Measurements from ENCODE around the gene LAMTOR4. TPM values are rescaled to one million over a fixed set of nuclear protein-coding genes. Genes with fewer than 3 reads are reported as not detected.

LAMTOR4 gene
- total and polyA plus RNA-seq, 2 experiments from 2014 or later = 49.4 to 92.2 TPM

GRCh38 chr7:100124301-100125230, 24.2 kb upstream of the LAMTOR4 start:
- H3K9me2 ChIP-seq (ENCODE audit: insufficient read depth) = no peaks in the 10 kb centered on the region
- H3F3A ChIP-seq (ENCODE audit: insufficient read depth) = peaks cover 8% of the 10 kb centered on the region
- H3K4me2 ChIP-seq (ENCODE audit: unreplicated experiment) = no peak overlapping the region
- H3K79me2 ChIP-seq (ENCODE audit: insufficient read depth) = peaks cover 31% of the 10 kb centered on the region
- DNase-seq = no peak
- no peaks in the 10 kb centered on the region for H3K36me3 ChIP-seq (ENCODE audit: low read depth)
- H2AFZ ChIP-seq = no peak overlapping the region
- no peak overlapping the region for H3K27ac ChIP-seq
- in situ Hi-C loops (cut with MboI) = no loop called here
- H3K4me1 ChIP-seq (ENCODE audit: insufficient read depth) = peaks cover 4% of the 10 kb centered on the region; the same call in 1 of the 2 replicates
- no peak for TF ChIP-seq EZH2phosphoT487 (IDR thresholded peaks at IDR 0.05; ENCODE audit: insufficient read depth, low read depth)
- no peak for TF ChIP-seq EZH2 (IDR thresholded peaks at IDR 0.05; ENCODE audit: insufficient read depth, poor library complexity, severe bottlenecking)
- H3K27me3 ChIP-seq (replicated peaks; ENCODE audit: insufficient read depth) = no peaks in the 10 kb centered on the region
- no peak overlapping the region for H3K4me3 ChIP-seq
- H3K9ac ChIP-seq = no peak overlapping the region
- no peaks in the 10 kb centered on the region for H4K20me1 ChIP-seq (ENCODE audit: insufficient read depth)
- 91 to 95% methylated on average over 4 of the region's 4 CpGs for whole genome bisulfite sequencing, 2 experiments (ENCODE audit: low coverage in 1 of 2, low lambda C conversion rate in 2 of 2, missing lambda C conversion rate in 2 of 2)
- H3K9me3 ChIP-seq (ENCODE audit: low read depth) = no peaks in the 10 kb centered on the region

GRCh38 chr7:100126239-100126930, 22.3 kb upstream of the LAMTOR4 start:
- H3K9ac ChIP-seq = peak overlapping the region; percentile 94
- H3K4me1 ChIP-seq (ENCODE audit: insufficient read depth) = peaks cover 2% of the 10 kb centered on the region; the same call in 1 of the 2 replicates
- peak overlapping the region; percentile 97 for H3K27ac ChIP-seq
- in situ Hi-C loops (cut with MboI) = no loop called here
- no peaks in the 10 kb centered on the region for H3K27me3 ChIP-seq (replicated peaks; ENCODE audit: insufficient read depth)
- no peaks in the 10 kb centered on the region for H3K9me2 ChIP-seq (ENCODE audit: insufficient read depth)
- peaks cover 4% of the 10 kb centered on the region; the same call in 1 of the 2 replicates for H3F3A ChIP-seq (ENCODE audit: insufficient read depth)
- TF ChIP-seq EZH2 (IDR thresholded peaks at IDR 0.05; ENCODE audit: insufficient read depth, poor library complexity, severe bottlenecking) (no peak), EZH2phosphoT487 (IDR thresholded peaks at IDR 0.05; ENCODE audit: insufficient read depth, low read depth) (no peak)
- peaks cover 22% of the 10 kb centered on the region for H3K79me2 ChIP-seq (ENCODE audit: insufficient read depth)
- peak overlapping the region; percentile 99 for H3K4me3 ChIP-seq
- H4K20me1 ChIP-seq (ENCODE audit: insufficient read depth) = no peaks in the 10 kb centered on the region
- no peaks in the 10 kb centered on the region for H3K9me3 ChIP-seq (ENCODE audit: low read depth)
- WGBS, 2 experiments (ENCODE audit: low coverage in 1 of 2, low lambda C conversion rate in 2 of 2, missing lambda C conversion rate in 2 of 2) = 5 to 6% methylated on average over 29 of the region's 29 CpGs
- peak overlapping the region; percentile 99 for H3K4me2 ChIP-seq (ENCODE audit: unreplicated experiment)
- no peaks in the 10 kb centered on the region for H3K36me3 ChIP-seq (ENCODE audit: low read depth)
- peak overlapping the region; percentile 95 for H2AFZ ChIP-seq
- peak; percentile 12 for DNase-seq

GRCh38 chr7:100126931-100127865, 21.5 kb upstream of the LAMTOR4 start, which contains the start of gene MBLAC1:
TSS of gene MBLAC1 (plus strand) at chr7:100126967. CDS start at chr7:100127396, 429 bp downstream.
- WGBS, 2 experiments (ENCODE audit: low coverage in 1 of 2, low lambda C conversion rate in 2 of 2, missing lambda C conversion rate in 2 of 2) = 0 to 3% methylated on average over 48 to 55 of the region's 85 CpGs
- peaks cover 3% of the 10 kb centered on the region; the same call in 1 of the 2 replicates for H3K4me1 ChIP-seq (ENCODE audit: insufficient read depth)
- H3K27ac ChIP-seq = peak within 1 kb of the TSS; percentile 97
- in situ Hi-C loops (cut with MboI) = no loop called here
- no peaks in the 10 kb centered on the region for H4K20me1 ChIP-seq (ENCODE audit: insufficient read depth)
- H3K9me2 ChIP-seq (ENCODE audit: insufficient read depth) = no peaks in the 10 kb centered on the region
- peak within 1 kb of the TSS; percentile 94 for H3K9ac ChIP-seq
- peak within 1 kb of the TSS; percentile 95 for H2AFZ ChIP-seq
- no peaks in the 10 kb centered on the region for H3K27me3 ChIP-seq (replicated peaks; ENCODE audit: insufficient read depth)
- peak; percentile 95 for DNase-seq
- peak within 1 kb of the TSS; percentile 99 for H3K4me2 ChIP-seq (ENCODE audit: unreplicated experiment)
- H3F3A ChIP-seq (ENCODE audit: insufficient read depth) = peaks cover 4% of the 10 kb centered on the region; the same call in 1 of the 2 replicates
- TF ChIP-seq EZH2 (IDR thresholded peaks at IDR 0.05; ENCODE audit: insufficient read depth, poor library complexity, severe bottlenecking) (no peak), EZH2phosphoT487 (IDR thresholded peaks at IDR 0.05; ENCODE audit: insufficient read depth, low read depth) (no peak)
- H3K79me2 ChIP-seq (ENCODE audit: insufficient read depth) = peaks cover 13% of the 10 kb centered on the region
- no peaks in the 10 kb centered on the region for H3K9me3 ChIP-seq (ENCODE audit: low read depth)
- no peaks in the 10 kb centered on the region for H3K36me3 ChIP-seq (ENCODE audit: low read depth)
- peak within 1 kb of the TSS; percentile 99 for H3K4me3 ChIP-seq
